Natural killer cell (primary cell): ENCODE data around the gene NAV2. TPM values are rescaled to one million over a fixed set of nuclear protein-coding genes. Genes with fewer than 3 reads are reported as not detected.

ENCODE experiments used
- ATAC-seq, 3 donors: fragments of 150-1000 bp in 2 of 3; fragments of 200-7000 bp in 1 of 3; cut with Tn5 transposase; 1 replicate in 1 of 3; 2 replicates in 2 of 3; pipeline ENCODE4 v1.10.0; 2021; ENCODE audit warnings: mild to moderate bottlenecking in 2 of 3, moderate library complexity in 2 of 3
- DNase-seq, 2 donors: peaks; one replicate each; pipeline versions ENCODE4 v3.0.0 to v3.0.0-alpha.2; 2013 to 2021; ENCODE audit warnings: mixed read lengths in 1 of 2
- H3K27ac ChIP-seq: one replicate; pipeline ENCODE4 v1.5.1; 2013; ENCODE audit warnings: mild to moderate bottlenecking, low read length
- H3K27me3 ChIP-seq: one replicate; pipeline ENCODE4 v1.6.1; 2013; ENCODE audit warnings: low read length; ENCODE audit not compliant: control insufficient read depth, insufficient read depth
- H3K36me3 ChIP-seq: one replicate; pipeline ENCODE4 v1.6.1; 2013; ENCODE audit warnings: low read length; ENCODE audit not compliant: control insufficient read depth, insufficient read depth
- H3K4me1 ChIP-seq: one replicate; pipeline ENCODE4 v1.6.1; 2013; ENCODE audit warnings: low read length; ENCODE audit not compliant: control insufficient read depth, insufficient read depth
- H3K4me3 ChIP-seq: one replicate; pipeline ENCODE4 v1.5.1; 2013; ENCODE audit warnings: low read length
- H3K9me3 ChIP-seq: one replicate; pipeline ENCODE4 v1.6.1; 2013; ENCODE audit warnings: low read length; ENCODE audit not compliant: control insufficient read depth, insufficient read depth
- H3K27ac Mint-ChIP-seq, 2 donors: one replicate each; pipeline ENCODE4 v1.8.0; 2022; ENCODE audit warnings: mild to moderate bottlenecking in 2 of 2, mixed read lengths in 2 of 2, moderate library complexity in 1 of 2
- H3K27me3 Mint-ChIP-seq, 2 donors: one replicate each; pipeline ENCODE4 v1.8.0; 2022; ENCODE audit warnings: low read depth in 2 of 2, mixed read lengths in 2 of 2
- H3K36me3 Mint-ChIP-seq: one replicate; pipeline ENCODE4 v1.8.0; 2022; ENCODE audit warnings: mixed read lengths
- H3K4me1 Mint-ChIP-seq, 2 donors: one replicate each; pipeline ENCODE4 v1.8.0; 2022; ENCODE audit warnings: mixed read lengths in 2 of 2
- H3K4me3 Mint-ChIP-seq: one replicate; pipeline ENCODE4 v1.8.0; 2022; ENCODE audit warnings: mild to moderate bottlenecking, moderate library complexity, mixed read lengths
- H3K9me3 Mint-ChIP-seq, 2 donors: one replicate each; pipeline ENCODE4 v1.8.0; 2022; ENCODE audit warnings: mixed read lengths in 2 of 2
- CTCF ChIP-seq: fragments of 200-600 bp; IDR thresholded peaks from one replicate; pipeline ENCODE4 v1.8.0; 2022; ENCODE audit warnings: antibody characterized with exemption
- WGBS: methylation state at CpG from one replicate; pipeline ENCODE4 v1.1.7; 2013; ENCODE audit warnings: missing lambda C conversion rate; ENCODE audit not compliant: insufficient coverage; 5-methylcytosine and 5-hydroxymethylcytosine counted together
- intact Hi-C: fragments of 100-400 bp; cut with micrococcal nuclease; formaldehyde crosslinking; loops from one replicate; pipeline ENCODE4 v1.14.2; 2022
- total RNA-seq, 4 donors: library from RNA; stranded (reverse); fragments of 120-200 nt in 1 of 4; gene quantifications; one replicate each; pipeline versions ENCODE4 v1.2.3 to v1.2.4, GENCODE V29; 2013 to 2022

Gene NAV2
- total RNA-seq, 3 donors from 2014 or later (not counting 1 experiment from before 2014, with no cell fraction given): 0.14 to 1.6 (median 0.43) TPM

DNA sequence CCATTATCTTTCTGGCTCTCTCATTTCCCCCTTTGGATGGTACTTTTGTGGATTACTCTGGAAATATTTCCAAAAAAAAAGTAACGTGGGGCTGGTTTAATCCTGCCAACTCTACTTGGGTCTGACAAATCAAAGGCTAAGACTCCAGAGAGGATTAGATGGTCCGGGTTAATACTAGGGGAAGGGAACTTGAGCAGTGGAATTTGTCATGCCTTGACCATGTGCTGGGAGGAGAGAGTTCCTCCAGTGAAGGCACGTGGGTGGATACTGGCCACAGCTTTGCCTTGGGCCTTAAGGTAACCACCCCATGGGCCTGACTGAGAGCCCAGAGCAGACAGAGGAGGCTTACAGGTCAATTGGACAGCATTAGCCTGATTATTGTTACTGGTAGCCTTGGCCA is 120.3 kb downstream of the NAV2 start:
- WGBS: 94% methylated on average over 3 of the region's 3 CpGs
- H3K27ac Mint-ChIP-seq: no peak overlapping the region

DNA sequence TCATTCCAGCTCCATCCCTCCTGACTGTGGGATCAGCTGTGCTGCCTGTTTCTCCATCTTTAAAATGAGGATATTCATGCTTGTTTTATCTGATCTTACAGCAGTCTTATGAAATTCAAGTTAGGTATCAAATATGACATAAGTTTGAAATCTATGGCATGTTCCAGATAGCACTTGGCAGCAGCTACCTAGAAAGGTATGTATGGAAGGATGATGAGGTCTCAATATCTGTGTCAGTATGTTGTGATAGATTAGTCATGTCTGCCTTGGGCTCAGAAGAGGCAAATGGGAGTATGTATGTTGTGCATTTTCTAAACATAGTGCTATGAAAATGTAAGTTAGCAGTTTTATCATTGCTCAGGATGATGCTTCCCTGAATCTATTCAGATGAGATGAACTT is 122.1 kb downstream of the NAV2 start:
- Histone ChIP-seq H3K9me3 (no peaks in the 10 kb centered on the region), H3K36me3 (no peaks in the 10 kb centered on the region), H3K27me3 (no peaks in the 10 kb centered on the region), H3K4me1 (no peaks in the 10 kb centered on the region), H3K4me3 (no peak overlapping the region), H3K27ac (no peak overlapping the region)
- Mint-ChIP-seq H3K36me3 (no peaks in the 10 kb centered on the region), H3K27ac (no peak overlapping the region), H3K4me3 (no peak overlapping the region), H3K27me3 (peaks cover 0 to 4% of the 10 kb centered on the region in 2 donors), H3K4me1 (no peaks in the 10 kb centered on the region), H3K9me3 (peaks cover 0 to 2% of the 10 kb centered on the region in 2 donors)
- TF ChIP-seq CTCF: no peak
- no peak for DNase-seq
- intact Hi-C loops: no loop called here
- ATAC-seq: no peak

More for the DNA sequence above, 120.3 kb downstream of the NAV2 start:
- no peak for ATAC-seq
- Mint-ChIP-seq H3K27me3 (no peaks in the 10 kb centered on the region), H3K4me1 (no peaks in the 10 kb centered on the region), H3K4me3 (no peak overlapping the region), H3K9me3 (peaks cover 0 to 2% of the 10 kb centered on the region in 2 donors), H3K36me3 (no peaks in the 10 kb centered on the region)
- Histone ChIP-seq H3K27me3 (no peaks in the 10 kb centered on the region), H3K4me1 (no peaks in the 10 kb centered on the region), H3K9me3 (no peaks in the 10 kb centered on the region), H3K4me3 (no peak overlapping the region), H3K27ac (no peak overlapping the region), H3K36me3 (no peaks in the 10 kb centered on the region)
- intact Hi-C loops: no loop called here
- DNase-seq: no peak
- TF ChIP-seq CTCF: no peak

- ATAC-seq: no peak
- TF ChIP-seq CTCF: no peak
- WGBS: 98% methylated on average over 2 of the region's 2 CpGs
- no peaks in the 10 kb centered on the region for H3K4me1 Mint-ChIP-seq
- H3K9me3 ChIP-seq: no peaks in the 10 kb centered on the region
- no peak overlapping the region for H3K27ac Mint-ChIP-seq
- no peak overlapping the region for H3K4me3 ChIP-seq
- H3K36me3 ChIP-seq: no peaks in the 10 kb centered on the region
- no peaks in the 10 kb centered on the region for H3K27me3 ChIP-seq
- no peak overlapping the region for H3K27ac ChIP-seq
- intact Hi-C loops: no loop called here
- H3K27me3 Mint-ChIP-seq: peaks cover 0 to 4% of the 10 kb centered on the region in 2 donors
- no peaks in the 10 kb centered on the region for H3K36me3 Mint-ChIP-seq
- no peak overlapping the region for H3K4me3 Mint-ChIP-seq
- H3K4me1 ChIP-seq: no peaks in the 10 kb centered on the region
- peaks cover 0 to 2% of the 10 kb centered on the region in 2 donors for H3K9me3 Mint-ChIP-seq
- no peak for DNase-seq
Measured at GRCh38 chr11:19836666-19837065, 124.0 kb downstream of the NAV2 start.

DNA sequence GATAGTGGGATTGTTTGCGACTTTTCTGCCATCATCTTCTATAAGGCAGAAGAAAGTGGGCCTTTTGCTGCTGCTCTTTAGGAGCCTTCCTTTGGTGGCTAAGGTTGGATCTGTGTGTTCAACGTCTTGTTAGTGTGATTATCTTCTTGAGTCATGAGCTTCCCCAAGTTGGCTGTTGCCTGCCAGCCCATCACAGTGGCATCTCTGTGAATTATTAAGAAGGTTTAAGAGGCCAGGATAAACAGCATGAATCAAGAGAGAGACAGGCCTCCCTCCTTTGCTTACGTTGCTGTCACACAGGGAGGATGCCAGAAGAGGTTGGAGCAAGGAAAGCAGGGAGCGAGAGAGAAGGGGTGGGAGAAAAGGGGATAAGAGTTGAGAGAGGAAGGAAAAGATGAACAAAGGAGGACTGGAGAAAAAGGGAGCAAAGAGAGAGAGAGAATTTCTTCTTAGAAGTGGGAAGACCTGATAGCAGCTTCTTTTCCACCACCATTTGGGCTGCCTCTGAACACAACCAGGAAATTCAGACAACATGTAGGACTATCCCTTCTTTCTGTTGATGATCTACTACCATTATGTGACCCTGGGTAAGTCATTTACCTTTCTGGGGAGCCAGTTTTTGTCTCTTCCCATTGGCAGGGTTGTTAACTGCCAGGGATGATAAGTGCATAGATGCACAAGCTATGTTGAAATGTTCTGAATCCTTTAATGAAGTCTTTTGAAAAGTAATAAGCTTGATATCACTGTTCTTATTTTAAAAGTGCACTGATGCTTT is 126.5 kb downstream of the NAV2 start:
- Histone ChIP-seq H3K4me1 (no peaks in the 10 kb centered on the region), H3K9me3 (no peaks in the 10 kb centered on the region), H3K27me3 (no peaks in the 10 kb centered on the region), H3K27ac (no peak overlapping the region), H3K4me3 (no peak overlapping the region), H3K36me3 (no peaks in the 10 kb centered on the region)
- 87% methylated on average over 4 of the region's 4 CpGs for WGBS
- H3K36me3 Mint-ChIP-seq: no peaks in the 10 kb centered on the region
- no peaks in the 10 kb centered on the region for H3K4me1 Mint-ChIP-seq
- DNase-seq: no peak
- intact Hi-C loops: no loop called here
- no peak overlapping the region for H3K4me3 Mint-ChIP-seq
- peaks cover 0 to 4% of the 10 kb centered on the region in 2 donors for H3K27me3 Mint-ChIP-seq
- no peak overlapping the region for H3K27ac Mint-ChIP-seq
- H3K9me3 Mint-ChIP-seq: peaks cover 0 to 2% of the 10 kb centered on the region in 2 donors
- no peak for ATAC-seq
- no peak for TF ChIP-seq CTCF
